HG03457 (cell line): ENCODE results near the gene FAM170B.

Source experiments
- ATAC-seq: cut with Tn5 transposase; IDR thresholded peaks from one replicate; pipeline ENCODE4 v1.9.1; 2021; ENCODE audit warnings: moderate number of reproducible peaks; ENCODE audit not compliant: unreplicated experiment

Gene FAM170B

GRCh38 chr10:49133706-49134248 is at the start of gene FAM170B:
Gene FAM170B, minus strand, starts transcription at chr10:49134021. Its CDS starts 103 bp downstream, at chr10:49133918.
- no peak for ATAC-seq

DNA sequence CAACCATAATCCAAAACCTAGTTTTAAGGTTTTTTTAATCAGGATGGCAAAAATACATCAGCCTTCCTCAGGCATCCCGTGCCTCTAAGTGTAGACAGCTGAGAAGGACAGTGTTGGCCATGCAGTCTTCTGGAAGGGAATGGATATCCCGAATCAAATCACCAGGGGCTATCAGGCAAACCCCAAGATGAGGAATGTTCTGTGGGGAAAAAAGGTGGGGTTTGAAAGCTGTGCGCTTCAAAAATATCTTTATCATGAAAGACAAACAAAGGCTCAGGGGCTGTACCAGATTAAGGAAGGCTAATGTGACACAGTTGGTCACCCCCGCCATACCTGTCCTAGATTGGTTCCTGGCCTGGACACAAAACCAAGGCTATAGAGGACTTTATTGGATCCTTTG is 49.0 kb upstream of the FAM170B start:
- no peak for ATAC-seq

GRCh38 chr10:49180444-49180860 is 46.6 kb upstream of the FAM170B start:
- ATAC-seq: no peak

DNA sequence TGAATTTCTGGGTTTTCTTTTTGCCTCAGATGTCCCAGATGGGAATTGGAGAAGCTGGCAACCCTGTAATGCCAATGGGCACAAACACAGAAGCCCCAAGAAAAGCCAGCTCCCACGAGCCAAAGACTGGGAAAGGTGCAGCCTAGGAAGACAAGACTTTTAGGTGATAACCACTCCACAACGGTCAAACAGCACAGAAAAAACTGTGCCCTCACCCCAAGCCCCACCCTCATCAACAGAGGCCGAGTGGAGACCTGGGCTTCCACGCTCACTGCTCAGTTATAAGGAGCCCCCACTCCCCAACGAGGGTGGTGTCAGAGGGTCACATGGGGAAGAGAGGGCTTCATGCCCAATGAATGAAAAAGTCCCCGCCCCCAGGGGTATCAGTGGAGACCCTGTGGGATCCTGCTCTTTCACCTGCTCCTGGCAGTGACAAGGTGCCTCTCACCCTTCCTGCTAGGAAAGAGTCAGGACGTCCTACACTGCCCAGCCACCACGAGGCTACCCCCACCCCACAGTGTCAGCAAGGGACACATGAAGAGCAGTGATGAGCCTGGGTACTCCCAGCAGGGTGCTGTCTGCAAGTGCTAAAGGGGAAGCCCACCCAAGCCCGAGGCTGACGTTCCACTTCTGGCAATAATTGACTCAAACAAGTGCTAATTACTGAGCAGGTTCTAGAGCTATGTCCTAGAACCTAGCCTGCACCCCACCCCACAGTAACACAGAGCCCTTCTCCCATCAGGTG is 46.0 kb upstream of the FAM170B start:
- no peak for ATAC-seq

GRCh38 chr10:49178489-49179471 is 45.0 kb upstream of the FAM170B start:
- no peak for ATAC-seq

DNA sequence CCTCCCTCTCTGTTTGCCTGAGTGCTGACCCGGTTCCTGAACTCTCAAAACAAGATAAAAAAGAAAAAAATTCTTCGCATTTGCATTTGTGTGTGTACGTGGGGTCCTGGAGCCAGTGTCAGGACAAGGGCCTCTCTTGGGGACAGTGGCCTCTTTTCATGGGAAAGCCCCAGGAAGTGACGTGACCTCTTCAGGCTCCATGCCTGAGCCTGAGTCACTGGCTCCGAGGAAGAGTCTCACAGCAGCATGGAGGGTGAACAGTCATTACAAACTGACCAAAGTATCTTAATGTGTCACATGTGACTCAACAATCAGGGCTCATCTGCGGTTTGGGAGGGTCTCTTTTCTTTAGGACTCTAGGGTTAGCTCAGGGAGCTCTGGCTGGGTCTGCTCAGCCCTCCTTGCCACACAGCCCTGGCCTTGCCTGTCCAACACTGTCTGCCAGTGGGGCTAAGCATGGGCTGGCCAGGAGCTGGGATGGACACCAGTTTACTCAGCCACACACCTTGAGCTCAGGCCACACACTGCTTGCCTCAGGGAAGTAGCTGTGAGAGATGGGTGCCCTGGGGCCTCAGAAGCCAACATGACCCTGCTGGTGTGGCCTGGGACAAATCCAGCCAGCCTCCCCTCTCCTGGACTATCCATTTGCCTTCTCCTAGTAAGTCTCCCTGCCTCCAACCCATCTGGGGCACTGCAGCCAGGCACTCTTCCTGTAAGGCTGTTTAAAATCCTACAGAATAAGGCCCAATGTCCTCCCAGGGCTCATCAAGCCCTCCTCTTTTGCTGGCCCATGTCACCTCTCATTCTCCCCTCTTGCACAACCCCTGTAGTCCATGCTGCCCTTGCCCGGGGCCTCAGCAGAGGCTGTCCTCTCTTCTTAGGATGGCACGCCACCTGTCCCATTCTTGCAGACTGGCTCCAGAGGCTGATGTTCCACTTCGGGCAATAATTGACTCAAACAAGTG is 43.9 kb upstream of the FAM170B start:
- peak; percentile 76 for ATAC-seq

GRCh38 chr10:49176310-49177268 is 42.8 kb upstream of the FAM170B start:
- no peak for ATAC-seq

DNA sequence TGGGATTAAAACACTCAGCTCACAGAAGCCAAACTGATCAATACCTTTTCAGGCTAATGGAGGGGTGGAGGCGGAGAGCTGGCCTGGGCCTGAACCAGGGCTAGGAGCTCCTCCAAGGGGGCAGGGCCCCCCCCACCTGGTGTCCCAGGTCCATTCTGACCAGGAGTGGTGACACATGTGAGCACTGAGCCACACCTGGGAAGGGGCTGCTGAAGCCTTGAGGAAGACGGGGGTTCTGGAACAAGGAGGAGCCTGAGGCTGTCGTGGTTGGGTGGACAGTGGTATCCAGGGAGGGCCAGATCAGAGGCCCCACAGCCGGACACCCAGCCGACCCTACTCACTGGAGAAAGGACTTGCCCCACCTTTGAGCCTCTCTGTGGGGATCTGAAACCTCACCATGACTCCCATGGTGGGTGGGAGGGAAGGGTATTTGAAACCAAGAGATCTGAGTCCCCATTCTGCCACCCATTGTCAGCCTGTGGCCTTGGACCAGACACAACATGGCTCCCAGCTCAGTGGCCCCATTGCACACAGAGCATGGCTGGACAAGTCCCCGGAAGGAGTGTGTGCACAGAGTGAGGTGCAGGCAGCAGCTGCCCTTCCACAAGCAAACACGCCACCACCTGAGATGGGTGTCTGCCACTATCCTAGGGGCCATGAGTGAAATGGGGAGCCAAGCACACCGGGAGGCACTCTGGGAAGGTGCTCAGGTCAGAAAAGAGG is 41.9 kb upstream of the FAM170B start:
- no peak for ATAC-seq

GRCh38 chr10:49174926-49175500 is 41.2 kb upstream of the FAM170B start:
- ATAC-seq: no peak

GRCh38 chr10:49174261-49174925 is 40.6 kb upstream of the FAM170B start:
- ATAC-seq: no peak

- ATAC-seq: no peak
These were observed 40.0 kb upstream of the FAM170B start for GRCh38 chr10:49173853-49174252.

DNA sequence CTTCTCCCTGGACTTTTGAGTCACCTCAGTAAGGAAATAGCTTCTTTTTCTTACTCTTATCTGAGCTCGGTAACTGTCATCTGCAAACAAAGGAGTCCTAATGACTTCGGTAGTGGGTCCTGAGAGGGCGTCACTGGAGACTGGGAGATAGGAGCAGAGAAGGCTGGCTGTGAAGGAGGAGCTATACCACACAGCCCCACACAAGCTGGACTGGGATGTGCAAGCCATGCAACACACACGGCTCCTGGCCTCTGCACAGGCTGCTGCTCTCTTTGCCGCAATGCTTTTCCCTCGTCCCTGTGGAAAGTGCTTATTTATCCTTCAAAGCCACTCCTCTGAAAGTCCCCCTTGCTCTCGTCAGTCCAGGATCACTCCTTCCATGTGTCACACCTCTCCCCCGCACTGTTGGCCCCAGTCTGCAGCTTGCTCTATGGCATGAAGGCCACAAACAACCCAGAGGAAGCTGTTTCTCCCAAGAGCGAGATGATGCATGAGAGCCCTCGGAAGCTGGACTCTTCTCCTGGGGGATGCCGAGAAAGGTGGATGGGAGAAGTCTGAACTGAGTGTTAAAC is 39.5 kb upstream of the FAM170B start:
- ATAC-seq: no peak

DNA sequence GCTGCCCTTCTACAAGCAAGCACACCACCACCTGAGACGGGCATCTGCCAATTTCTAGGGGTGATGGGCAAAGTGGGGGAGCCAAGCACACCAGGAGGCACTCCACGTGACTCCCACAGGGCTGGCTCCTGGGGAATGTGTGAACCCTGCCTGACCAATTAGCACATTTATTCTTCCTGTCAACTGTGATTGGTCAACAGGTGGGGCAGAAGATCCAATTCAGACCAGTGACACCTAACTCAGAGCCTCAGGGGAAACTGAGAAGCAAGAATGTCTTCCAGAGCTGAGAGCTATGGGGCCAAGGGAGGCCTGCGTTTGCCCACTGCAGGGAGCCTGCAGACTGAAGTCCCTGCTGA is 38.9 kb upstream of the FAM170B start:
- no peak for ATAC-seq

DNA sequence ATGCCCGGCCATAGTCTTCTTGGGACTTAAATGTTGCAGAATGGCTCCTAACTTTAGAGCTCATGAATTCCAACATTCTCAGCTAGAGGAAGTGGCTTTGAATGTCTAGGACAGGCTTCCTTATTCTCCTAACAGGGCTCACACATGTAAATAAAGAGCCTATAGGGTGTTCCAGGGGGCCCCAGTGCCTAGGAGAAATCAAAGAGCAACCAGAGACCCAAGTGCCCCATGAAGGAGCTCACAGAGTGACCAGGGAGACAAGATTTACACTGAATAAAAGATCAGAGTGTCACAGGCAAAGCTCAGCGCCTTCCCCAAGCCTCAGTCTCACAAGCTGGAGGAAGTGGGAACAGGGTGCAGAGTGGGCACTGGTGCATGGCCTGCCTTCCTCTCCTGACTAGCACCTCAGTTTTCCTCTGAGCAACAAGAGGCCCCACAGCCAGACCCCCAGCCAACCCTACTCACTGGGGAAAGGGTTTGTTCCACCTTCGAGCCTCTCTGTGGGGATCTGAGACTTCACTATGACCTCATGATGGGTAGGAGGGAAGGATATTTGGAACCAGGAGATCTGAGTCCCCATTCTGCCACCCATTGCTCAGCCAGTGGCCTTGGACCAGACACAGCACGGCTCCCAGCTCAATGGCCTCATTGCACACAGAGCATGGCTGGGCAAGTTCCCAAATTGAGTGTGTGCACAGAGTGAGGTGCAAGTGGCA is 38.4 kb upstream of the FAM170B start:
- ATAC-seq: no peak

- ATAC-seq: no peak
These were observed 37.7 kb upstream of the FAM170B start for GRCh38 chr10:49171326-49172060.

GRCh38 chr10:49170632-49171325 is 37.0 kb upstream of the FAM170B start:
- no peak for ATAC-seq
